ENCODE measurements around the gene SMIM44. TPM values are rescaled to one million over a fixed set of nuclear protein-coding genes. Genes with fewer than 3 reads are reported as not detected.

SMIM44 gene
- not detected in 2 replicates for total RNA-seq

DNA sequence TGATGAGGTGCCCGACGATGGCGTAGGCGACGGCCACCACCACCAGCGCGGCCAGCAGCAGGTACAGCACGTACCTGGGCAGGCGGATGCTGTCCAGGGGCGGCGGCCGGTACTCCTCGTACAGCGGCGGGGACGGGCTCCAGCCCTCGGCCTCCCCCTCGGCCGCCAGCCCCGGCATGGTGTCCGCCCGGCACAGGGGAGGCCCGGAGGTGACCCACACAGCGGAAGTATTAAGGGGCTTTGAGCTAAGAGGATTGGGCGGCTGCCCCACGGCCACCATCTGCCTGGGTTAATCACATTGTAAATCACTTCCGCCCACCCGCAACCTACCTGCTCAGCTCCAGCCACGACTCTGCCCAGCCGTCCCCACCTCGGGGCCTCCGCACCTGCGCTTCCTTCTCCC is at the start of gene SMIM44:
TSS of gene SMIM44 (minus strand) at position 216 of the 403 bp plus-strand sequence. CDS start at position 178, 38 bp downstream.

DNA sequence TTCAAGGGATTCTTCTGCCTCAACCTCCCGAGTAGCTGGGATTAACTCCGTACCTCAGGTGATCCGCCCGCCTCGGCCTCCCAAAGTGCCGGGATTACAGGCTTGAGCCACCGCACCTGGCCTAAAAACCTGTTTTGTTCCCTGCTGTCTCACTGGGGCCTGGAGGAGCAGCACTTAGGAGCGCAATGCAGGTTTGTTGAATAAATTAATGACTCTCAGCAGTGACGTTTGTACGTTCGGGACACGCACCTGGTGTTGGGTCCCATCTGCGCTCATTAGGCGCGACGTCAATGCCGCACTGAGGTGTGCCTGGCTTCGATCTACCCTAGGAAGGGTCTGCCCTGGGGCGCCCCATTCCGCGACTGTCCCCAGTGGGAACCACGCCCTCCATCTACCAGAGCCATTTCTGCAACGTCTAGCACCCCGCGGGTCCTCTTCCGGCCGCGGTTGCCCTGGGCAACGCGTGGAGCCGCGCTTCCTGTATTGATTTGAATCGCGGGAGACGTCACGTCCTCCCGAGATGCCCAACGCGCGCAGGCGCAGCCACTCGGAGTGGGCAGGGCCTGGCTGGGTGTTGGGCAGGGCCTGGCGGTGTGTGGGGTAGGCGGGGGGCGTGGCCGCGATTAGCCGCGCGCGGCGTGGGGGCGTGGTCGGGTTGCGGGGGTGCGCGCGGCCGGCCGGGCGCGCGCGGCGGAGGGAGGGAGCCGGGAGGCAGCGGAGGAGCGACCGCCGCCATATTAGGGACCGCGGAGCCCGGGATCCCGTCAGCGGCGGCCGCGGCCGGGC is 22.6 kb upstream of the SMIM44 start, which contains the start of gene FZR1:
TSS of gene FZR1 (plus strand) at position 714 of the 786 bp plus-strand sequence. CDS start 16,679 bp downstream, outside the sequence.

DNA sequence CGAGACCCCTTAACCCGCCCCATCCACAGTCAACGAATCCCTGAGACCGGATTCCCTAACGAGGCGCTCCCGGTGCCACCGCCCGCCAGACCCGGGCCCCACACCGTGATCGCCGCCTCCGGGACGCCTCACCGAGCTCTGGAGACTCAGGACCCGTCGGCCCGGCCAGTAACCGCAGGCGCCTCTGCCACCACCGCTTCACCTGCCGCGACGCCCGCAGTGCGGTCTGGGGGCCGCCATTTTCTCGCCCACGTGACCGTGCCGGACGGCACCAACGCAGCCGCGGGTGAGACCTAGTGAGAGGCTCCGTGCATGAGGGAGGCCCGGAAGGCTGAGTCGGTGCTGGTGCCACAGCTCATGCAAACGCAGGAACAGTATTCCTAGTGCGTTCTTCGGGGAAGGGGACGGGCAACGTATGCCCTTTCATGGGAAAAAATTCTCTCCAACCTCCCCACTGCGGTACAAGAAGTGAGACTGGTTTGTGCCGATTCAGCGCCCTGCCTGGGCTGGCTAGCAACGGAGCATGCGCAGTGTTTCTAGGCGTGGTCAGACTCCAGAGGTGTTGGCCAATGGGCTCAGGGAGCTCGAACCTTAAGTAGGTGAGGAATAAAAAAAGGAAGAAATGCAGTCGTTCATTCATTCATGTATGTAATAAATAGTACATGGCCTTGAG is 17.3 kb upstream of the SMIM44 start, which contains the start of gene DOHH:
TSS of gene DOHH (minus strand) at position 246 of the 673 bp plus-strand sequence. CDS start 3,860 bp downstream, outside the sequence.

DNA sequence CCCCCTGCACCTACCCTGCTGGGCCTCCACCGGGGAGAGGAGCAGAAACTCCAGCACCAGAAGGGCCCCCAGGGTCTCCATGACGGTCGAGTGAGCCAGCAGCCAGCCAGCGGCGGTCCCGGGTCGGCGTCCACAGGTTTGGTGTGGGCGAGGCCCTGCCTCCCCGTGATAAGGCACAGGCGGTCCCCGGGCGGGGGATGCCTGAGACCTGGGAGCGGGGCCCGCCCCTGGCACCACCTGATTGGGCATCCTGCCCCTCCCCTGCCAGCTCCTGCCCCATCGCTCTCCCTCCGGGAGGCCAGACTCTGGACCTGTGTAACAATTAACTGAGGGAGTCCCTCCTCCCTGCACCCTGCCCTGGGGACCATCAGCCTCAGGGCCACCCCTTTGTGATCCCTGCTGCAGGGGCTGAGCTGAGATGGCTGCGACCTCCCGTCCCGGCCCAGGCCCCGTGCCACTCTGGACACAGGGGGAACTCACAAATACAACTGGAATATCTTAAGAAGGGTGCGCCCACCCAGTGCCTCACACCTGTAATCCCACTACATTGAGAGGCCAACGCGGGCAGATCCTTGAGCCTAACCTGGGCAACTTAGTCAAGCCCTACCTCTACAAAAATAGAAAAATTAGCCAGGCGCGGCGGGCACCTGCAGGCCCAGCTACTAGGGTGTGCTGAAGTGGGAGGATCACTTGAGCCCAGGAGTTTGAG is 2.7 kb downstream of the SMIM44 start, which contains the start of gene SMIM24:
TSS of gene SMIM24 (minus strand) at position 143 of the 709 bp plus-strand sequence. CDS start at position 81, 62 bp downstream.

Other genes with a start within 250 kb of the SMIM44 start
- 17.2 and 61.2 TPM in 2 replicates for gene NFIC, start 116.9 kb downstream of the SMIM44 start, total RNA-seq
- not detected in 2 replicates for gene SMIM24, start 2.9 kb downstream of the SMIM44 start, total RNA-seq
- gene DOHH, start 17.2 kb upstream of the SMIM44 start, total RNA-seq: 11.0 and 16.9 TPM in 2 replicates
- 22.5 and 44.3 TPM in 2 replicates for gene FZR1, start 22.9 kb upstream of the SMIM44 start, total RNA-seq
- gene TEKTIP1, start 55.7 kb upstream of the SMIM44 start, total RNA-seq: not detected in 2 replicates
- gene MFSD12, start 74.1 kb upstream of the SMIM44 start, total RNA-seq: 57.1 and 120 TPM in 2 replicates
- gene HMG20B, start 89.5 kb upstream of the SMIM44 start, total RNA-seq: 57.3 and 88.4 TPM in 2 replicates
- 0.32 and 0.57 TPM in 2 replicates for gene GIPC3, start 102.0 kb upstream of the SMIM44 start, total RNA-seq
- 1.1 and 2.1 TPM in 2 replicates for gene TBXA2R, start 123.4 kb upstream of the SMIM44 start, total RNA-seq
- gene CACTIN, start 143.3 kb upstream of the SMIM44 start, total RNA-seq: 29.5 and 41.6 TPM in 2 replicates
- gene PIP5K1C, start 217.0 kb upstream of the SMIM44 start, total RNA-seq: 18.9 and 81.9 TPM in 2 replicates
- 0.06 TPM in 1 of 2 replicates, not detected in the other for gene TJP3, start 224.9 kb upstream of the SMIM44 start, total RNA-seq

Measured in bladder microvascular endothelial cell (primary cell).